ENCODE data around the gene TMEM14C. TPM values are rescaled to one million over a fixed set of nuclear protein-coding genes. Genes with fewer than 3 reads are reported as not detected.

TMEM14C gene
- total RNA-seq, 1 donor from 2014 or later = 85.0 TPM

- H3K4me1 Mint-ChIP-seq (ENCODE audit: low read depth, unreplicated experiment) = peaks cover 2% of the 10 kb centered on the region
- DNase-seq = no peak
- H3K4me3 Mint-ChIP-seq (ENCODE audit: unreplicated experiment) = no peak overlapping the region
- H3K36me3 Mint-ChIP-seq (ENCODE audit: unreplicated experiment) = no peaks in the 10 kb centered on the region
- no peaks in the 10 kb centered on the region for H3K9me3 Mint-ChIP-seq (ENCODE audit: unreplicated experiment)
- TF ChIP-seq CTCF (IDR thresholded peaks at IDR 0.05; ENCODE audit: partially characterized antibody, unreplicated experiment) = no peak
- H3K27me3 Mint-ChIP-seq (ENCODE audit: unreplicated experiment) = peaks cover 4% of the 10 kb centered on the region
- no peak overlapping the region for H3K27ac Mint-ChIP-seq (ENCODE audit: unreplicated experiment)
These were observed 38.3 kb upstream of the TMEM14C start for GRCh38 chr6:10684618-10685017.

GRCh38 chr6:10685092-10685915 is 37.6 kb upstream of the TMEM14C start:
- no peak overlapping the region for H3K27ac Mint-ChIP-seq (ENCODE audit: unreplicated experiment)
- H3K27me3 Mint-ChIP-seq (ENCODE audit: unreplicated experiment) = peaks cover 4% of the 10 kb centered on the region
- H3K9me3 Mint-ChIP-seq (ENCODE audit: unreplicated experiment) = no peaks in the 10 kb centered on the region
- H3K4me1 Mint-ChIP-seq (ENCODE audit: low read depth, unreplicated experiment) = peaks cover 8% of the 10 kb centered on the region
- no peak overlapping the region for H3K4me3 Mint-ChIP-seq (ENCODE audit: unreplicated experiment)
- no peak for TF ChIP-seq CTCF (IDR thresholded peaks at IDR 0.05; ENCODE audit: partially characterized antibody, unreplicated experiment)
- DNase-seq = no peak
- no peaks in the 10 kb centered on the region for H3K36me3 Mint-ChIP-seq (ENCODE audit: unreplicated experiment)

GRCh38 chr6:10686901-10687300 is 36.0 kb upstream of the TMEM14C start:
- Mint-ChIP-seq H3K9me3 (ENCODE audit: unreplicated experiment) (no peaks in the 10 kb centered on the region), H3K27me3 (ENCODE audit: unreplicated experiment) (peaks cover 4% of the 10 kb centered on the region), H3K4me1 (ENCODE audit: low read depth, unreplicated experiment) (peaks cover 17% of the 10 kb centered on the region), H3K4me3 (ENCODE audit: unreplicated experiment) (no peak overlapping the region), H3K36me3 (ENCODE audit: unreplicated experiment) (no peaks in the 10 kb centered on the region), H3K27ac (ENCODE audit: unreplicated experiment) (no peak overlapping the region)
- no peak for DNase-seq
- TF ChIP-seq CTCF (IDR thresholded peaks at IDR 0.05; ENCODE audit: partially characterized antibody, unreplicated experiment) = no peak

- peaks cover 17% of the 10 kb centered on the region for H3K4me1 Mint-ChIP-seq (ENCODE audit: low read depth, unreplicated experiment)
- H3K27ac Mint-ChIP-seq (ENCODE audit: unreplicated experiment) = no peak overlapping the region
- H3K27me3 Mint-ChIP-seq (ENCODE audit: unreplicated experiment) = peaks cover 6% of the 10 kb centered on the region
- TF ChIP-seq CTCF (IDR thresholded peaks at IDR 0.05; ENCODE audit: partially characterized antibody, unreplicated experiment) = no peak
- H3K36me3 Mint-ChIP-seq (ENCODE audit: unreplicated experiment) = no peaks in the 10 kb centered on the region
- no peak for DNase-seq
- H3K9me3 Mint-ChIP-seq (ENCODE audit: unreplicated experiment) = no peaks in the 10 kb centered on the region
- H3K4me3 Mint-ChIP-seq (ENCODE audit: unreplicated experiment) = no peak overlapping the region
These were observed 35.3 kb upstream of the TMEM14C start for GRCh38 chr6:10687582-10687981.
